Dendritic cell treated with granulocyte-macrophage colony-stimulating factor and Interleukin-4, amounts not matched to agents 40 ng/mL and 50 ng/mL, for 4 days (primary cell): Measurements from ENCODE around the gene LINC01488.

Source experiments
- H3K27ac Mint-ChIP-seq: one replicate; pipeline ENCODE4 v1.8.0; 2022; ENCODE audit warnings: mild to moderate bottlenecking, mixed read lengths
- H3K27me3 Mint-ChIP-seq: one replicate; pipeline ENCODE4 v1.8.0; 2022; ENCODE audit warnings: mild to moderate bottlenecking, mixed read lengths
- H3K36me3 Mint-ChIP-seq: one replicate; pipeline ENCODE4 v1.8.0; 2022; ENCODE audit warnings: low read depth, mixed read lengths
- H3K4me1 Mint-ChIP-seq: one replicate; pipeline ENCODE4 v1.8.0; 2022; ENCODE audit warnings: low read depth, mixed read lengths
- H3K4me3 Mint-ChIP-seq: one replicate; pipeline ENCODE4 v1.8.0; 2022; ENCODE audit warnings: mild to moderate bottlenecking, moderate library complexity, mixed read lengths
- H3K9me3 Mint-ChIP-seq: one replicate; pipeline ENCODE4 v1.8.0; 2022; ENCODE audit warnings: mixed read lengths
- intact Hi-C: fragments of 100-400 bp; cut with micrococcal nuclease; formaldehyde crosslinking; loops from one replicate; pipeline ENCODE4 v1.15.0; 2022

Gene LINC01488

DNA sequence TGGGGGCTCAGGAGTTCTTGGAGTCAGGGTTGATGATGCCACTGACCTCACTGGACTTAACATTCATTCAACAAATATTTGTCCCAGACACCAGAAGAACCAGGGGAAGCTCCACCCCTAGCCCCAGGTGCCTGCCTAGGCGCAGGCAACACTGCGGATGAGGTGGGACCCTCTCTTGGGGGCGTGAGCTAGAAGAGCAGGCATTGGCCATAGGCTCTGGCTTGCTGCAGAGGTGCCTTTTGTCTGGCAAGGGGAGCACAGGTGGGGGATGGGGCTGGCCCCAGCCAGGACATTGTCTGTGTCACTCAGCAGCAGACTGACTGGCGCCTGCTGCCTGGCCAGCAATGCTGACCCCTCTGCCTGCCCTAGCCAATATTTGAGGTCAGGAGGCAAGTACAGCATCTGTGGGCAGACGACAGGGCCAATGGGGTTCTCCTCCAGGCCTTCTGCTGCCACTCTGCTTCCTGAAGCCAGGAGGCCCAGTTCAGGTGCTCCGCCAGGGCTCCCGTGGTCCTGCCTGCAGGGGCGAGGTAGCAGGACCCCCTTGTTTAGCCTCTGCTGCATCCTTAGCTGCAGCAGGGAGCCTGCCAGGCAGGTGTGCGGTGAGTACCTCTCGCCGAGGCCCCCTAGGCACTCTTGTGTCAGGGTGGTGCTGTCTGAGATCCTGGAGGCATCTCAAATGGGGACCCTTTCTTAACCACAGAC, 4.0 kb downstream of the LINC01488 start:
- Mint-ChIP-seq H3K27ac (no peak overlapping the region), H3K4me3 (no peak overlapping the region), H3K4me1 (no peaks in the 10 kb centered on the region), H3K27me3 (no peaks in the 10 kb centered on the region), H3K36me3 (no peaks in the 10 kb centered on the region), H3K9me3 (no peaks in the 10 kb centered on the region)
- intact Hi-C loops: no loop called here

DNA sequence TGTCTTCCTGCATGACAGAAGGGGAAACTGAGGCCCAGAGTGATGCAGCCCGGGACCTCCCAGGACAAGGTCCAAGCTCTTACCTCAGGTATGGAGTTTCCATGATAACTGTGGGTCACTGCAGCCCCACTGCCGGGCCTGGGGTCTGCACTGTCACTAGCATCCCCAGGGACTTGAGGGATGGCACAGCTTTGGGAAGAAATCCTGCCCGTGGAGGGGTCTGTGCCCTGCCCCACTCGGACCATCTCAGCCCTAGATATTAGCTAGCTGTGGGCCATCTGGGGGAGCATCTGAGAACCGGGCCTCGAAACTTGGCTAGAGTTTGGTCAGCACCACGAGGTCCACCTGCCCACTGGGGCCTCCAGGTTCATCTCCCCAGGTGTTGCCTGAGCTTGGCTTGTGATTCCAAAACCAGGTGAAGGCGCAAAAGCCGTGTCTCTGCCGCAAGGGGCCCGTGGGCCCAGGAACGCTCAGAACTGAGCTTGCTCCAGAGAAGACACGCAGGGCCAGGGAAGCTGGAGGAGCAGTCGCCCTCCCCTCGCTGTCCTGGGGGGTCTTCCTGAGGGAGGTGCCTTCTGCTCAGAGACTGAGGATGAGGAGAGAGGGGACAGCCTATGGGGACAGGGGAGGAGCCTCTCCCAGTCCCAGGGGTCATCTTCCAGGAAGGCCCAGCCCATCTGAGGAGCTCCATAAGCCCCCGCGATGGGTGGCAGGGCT, 4.8 kb downstream of the LINC01488 start:
- intact Hi-C loops: no loop called here
- Mint-ChIP-seq H3K9me3 (no peaks in the 10 kb centered on the region), H3K4me1 (no peaks in the 10 kb centered on the region), H3K27ac (no peak overlapping the region), H3K36me3 (no peaks in the 10 kb centered on the region), H3K27me3 (no peaks in the 10 kb centered on the region), H3K4me3 (no peak overlapping the region)

DNA sequence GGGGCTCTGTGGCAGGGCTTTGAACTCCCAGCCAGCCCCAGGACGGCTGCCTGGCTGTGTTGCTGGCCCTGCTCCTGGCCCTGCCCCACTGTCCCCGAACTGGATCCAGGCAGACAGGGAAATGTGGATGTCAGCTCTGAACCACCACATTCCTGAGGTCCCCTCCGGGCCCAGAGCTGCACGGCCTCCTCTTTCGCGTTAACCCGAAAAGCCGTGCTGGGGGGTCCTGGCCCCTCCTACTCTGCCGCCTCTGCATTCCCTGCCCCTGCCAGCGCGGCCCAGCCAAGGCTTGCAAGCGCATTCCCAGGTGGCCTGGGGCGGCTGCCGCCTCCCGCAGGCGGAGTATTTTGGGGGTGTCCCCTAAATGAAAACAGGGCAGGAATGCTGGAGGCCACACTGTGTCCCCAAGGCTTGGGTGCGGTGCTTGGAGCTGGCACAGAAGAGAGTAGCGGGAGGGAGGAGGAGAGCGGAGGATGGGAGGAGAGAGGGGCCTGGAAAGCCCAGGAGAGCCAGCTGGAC, 5.4 kb downstream of the LINC01488 start:
- intact Hi-C loops: no loop called here
- Mint-ChIP-seq H3K9me3 (no peaks in the 10 kb centered on the region), H3K27ac (no peak overlapping the region), H3K36me3 (no peaks in the 10 kb centered on the region), H3K4me1 (no peaks in the 10 kb centered on the region), H3K4me3 (no peak overlapping the region), H3K27me3 (peaks cover 5% of the 10 kb centered on the region)

DNA sequence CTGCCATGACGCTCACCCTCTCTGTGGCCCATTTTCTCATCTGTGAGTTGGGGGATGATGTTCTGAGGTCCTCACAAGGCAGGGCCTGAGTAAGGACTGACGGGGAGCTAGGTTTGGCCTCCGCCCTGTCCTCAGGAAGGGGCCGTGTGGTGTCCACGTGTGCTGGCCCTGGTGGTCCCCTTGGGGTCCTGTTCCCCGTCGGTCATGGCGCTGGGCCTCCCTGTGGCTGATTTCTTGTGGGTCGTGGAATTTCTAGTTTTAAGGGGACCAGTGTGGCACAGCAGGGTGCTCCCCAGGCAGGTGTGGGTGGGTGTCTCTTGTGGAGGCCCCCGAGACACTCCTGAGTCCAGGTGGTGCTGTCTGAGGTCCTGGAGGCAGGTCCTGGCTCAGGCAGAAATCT, 5.9 kb downstream of the LINC01488 start:
- intact Hi-C loops: no loop called here
- Mint-ChIP-seq H3K36me3 (no peaks in the 10 kb centered on the region), H3K9me3 (no peaks in the 10 kb centered on the region), H3K27me3 (peaks cover 8% of the 10 kb centered on the region), H3K4me3 (no peak overlapping the region), H3K4me1 (no peaks in the 10 kb centered on the region), H3K27ac (no peak overlapping the region)

GRCh38 chr11:69487849-69488542, 6.5 kb downstream of the LINC01488 start:
- Mint-ChIP-seq H3K27ac (no peak overlapping the region), H3K36me3 (no peaks in the 10 kb centered on the region), H3K4me3 (no peak overlapping the region), H3K9me3 (no peaks in the 10 kb centered on the region), H3K27me3 (peaks cover 8% of the 10 kb centered on the region), H3K4me1 (no peaks in the 10 kb centered on the region)
- intact Hi-C loops: no loop called here

DNA sequence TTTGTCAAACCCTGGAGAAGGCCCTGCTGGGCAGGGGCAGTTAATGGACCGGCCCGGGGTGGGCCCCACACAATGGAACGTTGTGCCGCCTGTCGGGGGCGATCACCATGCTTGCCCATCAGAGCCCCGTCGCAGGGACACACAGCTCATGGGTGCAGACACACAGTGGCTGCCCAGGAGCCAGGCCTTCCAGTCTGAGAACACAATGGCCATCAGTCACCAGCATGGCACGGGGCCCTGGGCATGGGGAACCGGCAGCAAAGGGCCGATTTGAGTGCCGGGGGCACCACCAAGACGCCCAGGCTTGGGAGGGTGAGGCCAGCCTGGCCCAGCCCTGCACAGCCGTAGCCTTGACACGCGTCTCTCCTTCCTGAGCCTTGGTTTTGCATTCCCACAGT, 7.1 kb downstream of the LINC01488 start:
- Mint-ChIP-seq H3K27ac (no peak overlapping the region), H3K4me1 (no peaks in the 10 kb centered on the region), H3K36me3 (no peaks in the 10 kb centered on the region), H3K9me3 (no peaks in the 10 kb centered on the region), H3K4me3 (no peak overlapping the region), H3K27me3 (peaks cover 9% of the 10 kb centered on the region)
- intact Hi-C loops: no loop called here

DNA sequence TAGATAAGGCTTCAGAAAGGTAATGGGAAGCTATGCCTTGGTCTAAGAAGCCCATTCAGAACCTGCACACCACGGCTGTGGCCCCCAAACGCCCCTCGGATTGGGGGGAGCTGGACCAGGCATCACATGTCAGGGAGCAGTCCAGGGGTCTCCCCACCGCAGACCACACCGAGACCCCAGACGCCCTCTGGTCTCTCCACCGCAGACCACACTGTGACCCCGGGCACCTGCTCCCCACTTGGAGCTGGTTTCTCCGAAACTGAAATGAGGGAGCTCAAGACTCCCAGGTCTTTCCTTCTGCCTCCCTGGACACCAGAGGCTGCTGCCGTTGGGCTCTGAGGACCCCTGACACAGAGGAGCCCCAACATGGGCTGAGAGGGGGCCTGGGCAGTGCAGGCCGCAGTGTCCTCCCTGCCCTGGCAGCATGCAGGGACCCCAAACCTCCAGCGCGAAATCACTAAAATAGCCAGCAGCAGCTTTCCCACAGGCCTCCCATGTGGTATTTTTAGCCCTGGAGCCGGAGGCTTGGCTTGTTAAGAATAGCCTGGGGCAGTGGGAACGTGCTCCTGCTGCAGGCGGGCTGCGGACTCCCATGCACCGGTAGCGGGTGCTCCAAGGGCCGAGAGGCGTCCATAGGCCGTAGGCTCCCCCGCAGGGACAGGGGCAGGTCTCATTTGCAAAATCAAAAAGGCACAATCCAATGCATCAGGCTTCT, 7.7 kb downstream of the LINC01488 start:
- intact Hi-C loops: no loop called here
- Mint-ChIP-seq H3K4me3 (no peak overlapping the region), H3K9me3 (no peaks in the 10 kb centered on the region), H3K36me3 (no peaks in the 10 kb centered on the region), H3K27me3 (peaks cover 16% of the 10 kb centered on the region), H3K4me1 (no peaks in the 10 kb centered on the region), H3K27ac (no peak overlapping the region)

- H3K4me1 Mint-ChIP-seq: no peaks in the 10 kb centered on the region
- intact Hi-C loops: no loop called here
- H3K36me3 Mint-ChIP-seq: no peaks in the 10 kb centered on the region
- no peak overlapping the region for H3K27ac Mint-ChIP-seq
- no peak overlapping the region for H3K4me3 Mint-ChIP-seq
- peaks cover 22% of the 10 kb centered on the region for H3K27me3 Mint-ChIP-seq
- H3K9me3 Mint-ChIP-seq: no peaks in the 10 kb centered on the region
These were observed 8.4 kb downstream of the LINC01488 start for GRCh38 chr11:69489746-69490365.

DNA sequence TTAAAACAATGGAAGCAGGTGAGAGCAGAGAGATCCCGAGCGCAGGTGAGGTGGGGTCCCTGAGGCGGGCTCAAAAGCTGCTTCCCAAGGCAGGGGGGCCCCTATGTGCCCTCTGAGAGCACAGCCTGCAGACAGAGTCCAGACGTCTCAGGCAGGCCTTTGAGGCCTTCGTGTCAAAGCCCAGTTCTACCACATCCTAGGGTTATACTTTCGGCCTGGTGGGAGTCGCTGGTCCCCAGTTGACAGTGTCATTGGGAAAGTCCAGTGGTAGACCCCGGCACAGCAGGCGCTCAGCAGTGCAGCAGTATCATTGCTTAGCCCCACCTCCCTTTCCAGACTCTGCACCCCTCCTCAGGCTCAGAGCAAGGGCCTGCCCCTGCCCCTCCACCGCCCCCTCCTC, 9.1 kb downstream of the LINC01488 start:
- H3K9me3 Mint-ChIP-seq: no peaks in the 10 kb centered on the region
- intact Hi-C loops: no loop called here
- H3K36me3 Mint-ChIP-seq: no peaks in the 10 kb centered on the region
- no peak overlapping the region for H3K4me3 Mint-ChIP-seq
- H3K27me3 Mint-ChIP-seq: peaks cover 24% of the 10 kb centered on the region
- no peaks in the 10 kb centered on the region for H3K4me1 Mint-ChIP-seq
- no peak overlapping the region for H3K27ac Mint-ChIP-seq

- no peak overlapping the region for H3K27ac Mint-ChIP-seq
- no peak overlapping the region for H3K4me3 Mint-ChIP-seq
- no peaks in the 10 kb centered on the region for H3K4me1 Mint-ChIP-seq
- H3K36me3 Mint-ChIP-seq: no peaks in the 10 kb centered on the region
- H3K27me3 Mint-ChIP-seq: peaks cover 27% of the 10 kb centered on the region
- no peaks in the 10 kb centered on the region for H3K9me3 Mint-ChIP-seq
- intact Hi-C loops: no loop called here
These were observed 9.9 kb downstream of the LINC01488 start for GRCh38 chr11:69491071-69492031.

DNA sequence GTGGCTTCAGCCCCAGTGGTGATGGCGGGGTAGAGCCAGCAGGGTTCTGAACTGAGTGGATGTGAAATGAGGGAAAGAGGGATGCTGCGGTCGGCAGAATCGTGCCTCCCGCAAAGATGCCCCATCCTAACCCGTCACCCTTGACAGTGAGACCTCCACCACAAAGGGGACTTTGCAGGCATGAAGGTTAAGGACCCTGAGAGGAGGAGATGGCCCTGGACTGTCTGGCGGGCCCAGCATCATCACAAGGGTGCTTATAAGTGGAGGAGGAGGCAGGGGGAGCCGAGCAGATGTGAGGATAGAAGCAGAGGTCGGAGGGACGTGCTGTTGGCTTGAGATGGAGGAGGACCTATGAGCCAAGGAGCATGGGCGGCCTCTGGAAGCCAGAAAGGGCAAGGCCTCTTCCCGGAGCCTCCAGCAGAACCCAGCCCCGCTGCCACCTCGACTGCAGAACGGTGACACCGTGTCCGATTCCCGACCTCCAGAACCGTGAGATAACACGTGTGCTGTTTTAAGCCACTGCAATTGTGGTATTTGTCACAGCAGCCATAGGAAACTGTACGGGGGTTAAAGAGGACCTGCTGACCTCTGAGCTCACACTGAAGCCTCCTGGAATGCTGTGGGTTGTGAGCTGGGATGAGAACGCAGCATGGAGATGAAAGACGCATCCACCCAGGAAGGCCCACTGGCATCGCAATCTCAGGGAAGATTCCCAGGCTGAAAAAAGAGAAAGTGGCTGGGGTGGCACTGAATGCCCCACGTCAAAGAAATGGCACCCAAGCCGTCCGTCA, 10.9 kb downstream of the LINC01488 start:
- Mint-ChIP-seq H3K9me3 (no peaks in the 10 kb centered on the region), H3K27ac (no peak overlapping the region), H3K27me3 (peaks cover 29% of the 10 kb centered on the region), H3K4me1 (no peaks in the 10 kb centered on the region), H3K4me3 (no peak overlapping the region), H3K36me3 (no peaks in the 10 kb centered on the region)
- intact Hi-C loops: no loop called here
